ENCODE measurements around the gene PDE6B.
"Not testable (repeated sequence)": the region's sequence is repeated elsewhere in the genome, so short reads cannot be mapped to it uniquely, and the experiment has no call there.

The PDE6B gene

DNA sequence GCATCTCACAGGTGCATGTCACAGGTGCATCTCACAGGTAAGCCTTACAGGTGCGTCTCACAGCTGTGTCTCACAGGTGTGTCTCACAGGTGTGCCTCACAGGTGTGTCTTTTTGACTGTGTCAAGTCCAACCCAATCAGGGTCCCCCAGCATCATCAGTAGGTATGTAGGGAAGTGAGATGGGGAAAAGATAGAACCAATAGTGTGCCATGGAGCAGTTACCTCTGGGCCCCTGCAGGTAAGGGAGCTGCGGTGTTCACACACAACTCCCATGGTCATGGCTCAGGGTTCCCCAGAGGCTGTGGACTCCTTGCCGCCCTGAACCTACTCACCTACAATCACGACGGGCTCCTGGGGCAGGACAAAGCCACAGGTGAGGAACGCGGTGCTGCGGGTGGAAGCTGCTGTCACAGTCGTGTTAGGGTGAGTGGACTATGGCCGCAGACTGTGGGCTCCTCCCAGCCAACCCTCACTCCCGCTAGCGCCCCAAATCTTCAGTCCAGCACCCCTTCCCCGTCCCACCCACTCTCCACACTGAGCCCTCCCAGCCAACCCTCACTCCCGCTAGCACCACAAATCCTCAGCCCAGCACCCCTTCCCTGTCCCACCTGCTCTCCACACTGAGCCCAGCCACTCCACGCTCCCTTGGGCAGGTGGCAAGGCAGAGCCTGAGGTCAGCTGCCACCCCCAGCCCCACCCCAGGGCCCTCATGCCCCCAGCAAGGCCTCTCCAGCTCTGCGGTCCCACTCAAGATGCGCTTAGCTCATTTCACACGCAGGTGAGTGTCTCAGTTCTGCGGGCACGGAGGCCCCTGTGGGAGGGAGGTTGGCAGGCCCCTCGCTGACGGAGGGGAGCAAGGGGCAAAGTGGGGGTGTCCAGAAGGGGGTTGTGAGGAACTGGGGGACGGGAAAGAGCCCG is 2.1 kb upstream of the PDE6B start:
- DNase-seq = no peak

DNA sequence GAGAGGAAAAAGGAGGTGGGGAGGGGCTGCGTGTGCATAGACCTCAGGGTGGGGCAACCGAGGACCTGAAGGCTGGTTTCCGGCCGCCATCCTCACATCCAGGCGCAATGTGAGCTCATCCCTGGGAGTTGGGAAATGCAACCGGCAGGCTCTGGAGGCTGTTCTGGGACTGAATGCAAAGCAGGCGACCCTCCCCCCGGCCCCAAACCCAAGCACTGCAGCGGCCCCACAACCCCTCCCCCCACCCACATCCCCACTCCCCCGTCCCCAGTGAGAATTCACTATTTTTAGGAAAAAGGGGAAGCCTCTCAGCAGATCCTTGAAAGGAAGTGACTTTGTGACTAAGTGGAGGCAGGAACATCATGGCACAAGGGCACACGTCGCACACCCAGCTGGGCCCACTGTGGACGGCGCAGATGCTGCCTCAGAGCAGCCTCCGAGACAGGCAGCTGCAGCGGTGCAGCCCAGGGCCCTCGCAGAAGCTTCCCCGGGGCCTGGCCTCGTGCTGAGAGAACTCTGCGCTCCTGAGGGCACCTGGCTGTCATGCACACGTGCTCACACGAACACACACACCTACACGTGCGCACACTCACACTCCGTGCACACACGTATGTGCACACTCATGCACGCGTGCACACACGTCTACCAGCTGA is 1.3 kb upstream of the PDE6B start:
- DNase-seq = no peak

- no peak for DNase-seq
Observed at GRCh38 chr4:625631-626161, 323 bp downstream of the PDE6B start.

- DNase-seq = no peak
Observed at GRCh38 chr4:626201-627091, 1.1 kb downstream of the PDE6B start.

GRCh38 chr4:627347-628125 is 2.2 kb downstream of the PDE6B start:
- no peak for DNase-seq

DNA sequence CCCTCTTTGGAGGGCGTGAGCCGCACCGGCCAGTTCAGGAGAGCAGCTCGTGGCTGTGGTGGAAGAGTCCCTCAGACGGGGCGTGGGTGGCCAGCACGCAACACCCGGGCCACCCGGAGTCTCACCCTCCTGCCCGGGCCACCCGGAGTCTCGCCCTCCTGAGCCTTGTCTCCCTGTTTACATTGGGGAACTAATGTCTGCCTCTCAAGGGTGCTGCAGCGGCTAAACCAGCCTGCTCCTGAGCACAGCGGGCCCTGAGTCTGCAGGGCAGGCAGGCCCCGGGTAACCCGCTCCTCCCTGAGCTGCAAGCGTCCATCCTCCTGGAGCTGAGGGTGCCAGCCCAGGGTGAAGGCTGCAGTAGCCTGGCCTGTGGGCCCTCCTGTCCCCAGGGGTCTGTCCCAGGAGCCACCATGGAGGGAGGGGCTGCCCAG is 3.0 kb downstream of the PDE6B start:
- no peak for DNase-seq

DNA sequence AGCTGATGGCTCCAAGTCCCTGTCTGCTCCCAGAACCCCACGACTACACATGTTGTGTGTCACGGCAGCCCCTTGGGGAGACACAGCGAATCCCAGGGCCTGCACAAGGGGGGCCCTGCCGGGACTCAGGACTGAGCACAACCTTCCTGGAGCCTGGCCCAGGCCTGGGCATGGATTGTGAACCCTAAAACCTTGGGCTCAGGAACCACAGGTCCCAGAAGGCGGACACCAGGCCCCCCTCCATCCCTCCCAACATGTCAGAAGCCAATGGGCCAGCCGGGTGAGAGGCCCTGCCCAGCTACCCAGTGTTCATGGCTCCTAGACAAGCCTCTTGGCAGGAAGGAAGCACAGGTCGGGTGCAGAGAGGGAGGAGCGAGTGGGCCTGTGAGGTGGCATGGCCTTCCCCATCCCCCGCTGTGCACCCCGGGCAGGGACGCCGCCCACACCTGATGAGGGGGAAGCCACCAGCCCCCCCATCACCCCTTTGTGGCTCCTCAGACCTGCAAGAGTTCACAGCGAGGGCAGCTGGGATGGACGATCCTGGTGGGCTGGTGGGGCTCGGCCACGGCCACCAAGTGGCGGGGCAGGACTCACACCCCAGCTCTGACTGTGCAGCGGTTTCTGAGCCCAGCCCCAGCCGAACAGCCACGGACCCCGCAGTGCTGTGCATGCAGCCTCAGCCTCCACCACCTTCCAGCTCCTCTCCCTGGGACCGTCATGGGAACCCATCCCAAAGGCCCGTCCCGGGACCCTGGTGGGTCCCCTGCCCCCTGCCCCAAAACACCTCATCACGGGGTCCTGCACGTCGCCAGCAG is 3.7 kb downstream of the PDE6B start:
- DNase-seq = no peak

- no peak for DNase-seq
Observed at GRCh38 chr4:629636-629914, 4.2 kb downstream of the PDE6B start.

- no peak for DNase-seq
Observed at GRCh38 chr4:629915-630641, 4.7 kb downstream of the PDE6B start.

DNA sequence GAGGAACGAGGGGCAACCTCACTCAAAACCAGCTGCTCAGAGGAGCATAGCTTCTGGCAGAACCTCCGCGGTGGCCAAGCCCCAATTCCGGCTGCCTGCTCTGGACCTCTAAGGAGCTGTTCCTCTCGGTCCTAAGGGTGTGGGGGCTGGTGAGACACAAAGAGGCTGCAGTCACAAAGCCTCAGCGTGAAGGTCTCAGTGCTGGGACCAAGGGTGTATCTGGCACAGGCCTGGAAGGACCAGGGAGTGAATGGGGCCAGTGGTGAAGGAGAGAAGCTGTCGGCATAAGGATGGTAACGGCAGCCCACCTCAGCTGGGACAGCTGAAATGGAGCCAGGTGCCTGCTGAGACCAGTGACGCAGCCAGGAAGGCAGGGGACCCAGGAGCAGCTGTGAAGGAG is 5.3 kb downstream of the PDE6B start:
- no peak for DNase-seq

DNA sequence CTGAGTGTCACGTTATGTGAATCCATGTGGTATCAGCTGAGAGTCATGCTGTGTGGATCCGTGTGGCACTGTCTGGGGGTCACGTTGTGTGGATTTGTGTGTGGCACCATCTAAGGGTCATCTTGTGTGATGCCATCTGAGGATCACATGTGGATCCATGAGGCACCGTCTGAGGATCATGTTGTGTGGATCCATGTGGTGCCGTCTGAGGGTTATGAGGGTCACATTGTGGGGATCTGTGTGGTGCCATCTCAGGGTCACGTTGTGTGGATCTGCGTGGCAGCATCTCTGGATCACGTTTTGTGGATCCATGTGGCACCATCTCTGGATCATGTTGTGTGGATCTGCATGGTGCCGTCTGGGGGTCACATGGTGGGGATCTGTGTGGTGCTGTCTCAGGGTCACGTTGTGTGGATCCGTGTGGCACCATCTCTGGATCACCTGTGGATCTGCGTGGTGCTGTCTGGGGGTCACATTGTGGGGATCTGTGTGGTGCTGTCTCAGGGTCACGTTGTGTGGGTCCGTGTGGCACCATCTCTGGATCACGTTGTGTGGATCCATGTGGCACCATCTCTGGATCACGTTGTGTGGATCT is 6.9 kb downstream of the PDE6B start:
- DNase-seq = no peak

DNA sequence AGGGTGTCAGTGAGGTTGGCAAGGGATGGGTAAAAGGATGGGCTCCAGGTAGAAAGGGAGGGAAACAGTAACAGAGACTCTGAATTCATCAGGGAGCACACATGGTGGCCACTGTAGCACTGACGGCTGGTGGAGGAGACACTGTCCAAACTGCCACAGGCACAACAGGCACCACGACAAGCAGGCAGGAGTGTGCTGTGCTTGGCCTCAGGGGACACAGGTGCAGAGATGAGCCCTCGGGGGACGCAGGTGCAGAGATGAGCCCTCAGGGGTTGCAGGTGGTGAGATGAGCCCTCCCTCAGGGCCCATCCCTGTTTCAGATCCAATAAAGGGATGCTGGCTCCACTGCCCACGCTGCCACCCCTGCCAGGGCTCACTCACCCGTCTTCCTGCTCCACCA is 7.6 kb downstream of the PDE6B start:
- no peak for DNase-seq

- no peak for DNase-seq
Observed at GRCh38 chr4:633406-633805, 8.0 kb downstream of the PDE6B start.

- no peak for DNase-seq
Observed at GRCh38 chr4:633976-634598, 8.7 kb downstream of the PDE6B start.

GRCh38 chr4:634599-634985 is 9.2 kb downstream of the PDE6B start:
- no peak for DNase-seq

- not testable (repeated sequence) for DNase-seq
Observed at GRCh38 chr4:635066-635835, 9.9 kb downstream of the PDE6B start.

DNA sequence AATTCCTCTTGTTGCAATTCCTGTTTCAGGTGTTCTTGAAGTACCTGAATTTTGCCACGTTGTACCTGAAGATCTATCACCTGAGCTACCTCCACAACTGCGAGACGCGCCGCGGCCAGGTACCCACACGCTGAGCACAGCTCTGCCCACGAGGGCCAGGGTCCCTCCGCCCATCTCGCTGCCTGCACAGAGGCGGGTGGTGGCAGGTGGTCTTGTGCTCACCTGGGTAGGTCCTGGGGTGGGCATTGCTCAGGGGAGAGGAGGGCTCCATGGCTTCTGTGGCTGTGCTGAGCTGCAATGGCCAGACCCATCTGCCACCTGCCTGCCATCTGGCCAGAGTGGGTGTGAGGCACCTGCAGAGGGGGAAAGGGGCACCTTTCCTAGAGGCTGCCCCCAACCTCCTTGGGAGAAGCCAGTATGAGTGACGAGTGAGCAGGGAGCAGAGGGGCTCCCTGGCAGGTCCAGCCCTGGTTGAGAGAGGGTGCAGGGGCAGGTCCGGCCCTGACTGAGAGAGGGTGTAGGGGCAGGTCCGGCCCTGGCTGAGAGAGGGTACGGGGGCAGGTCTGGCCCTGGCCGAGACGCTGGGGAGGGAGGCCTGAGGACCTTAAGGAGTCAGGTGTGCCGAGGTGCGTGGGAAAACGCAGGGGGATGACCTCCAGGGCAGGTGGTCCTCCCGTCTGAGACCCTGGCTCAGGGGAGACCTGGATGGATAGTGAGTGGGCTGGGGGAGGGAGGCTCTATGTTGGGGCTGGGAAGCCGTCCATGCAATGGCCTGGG is 10.7 kb downstream of the PDE6B start:
- no peak for DNase-seq

DNA sequence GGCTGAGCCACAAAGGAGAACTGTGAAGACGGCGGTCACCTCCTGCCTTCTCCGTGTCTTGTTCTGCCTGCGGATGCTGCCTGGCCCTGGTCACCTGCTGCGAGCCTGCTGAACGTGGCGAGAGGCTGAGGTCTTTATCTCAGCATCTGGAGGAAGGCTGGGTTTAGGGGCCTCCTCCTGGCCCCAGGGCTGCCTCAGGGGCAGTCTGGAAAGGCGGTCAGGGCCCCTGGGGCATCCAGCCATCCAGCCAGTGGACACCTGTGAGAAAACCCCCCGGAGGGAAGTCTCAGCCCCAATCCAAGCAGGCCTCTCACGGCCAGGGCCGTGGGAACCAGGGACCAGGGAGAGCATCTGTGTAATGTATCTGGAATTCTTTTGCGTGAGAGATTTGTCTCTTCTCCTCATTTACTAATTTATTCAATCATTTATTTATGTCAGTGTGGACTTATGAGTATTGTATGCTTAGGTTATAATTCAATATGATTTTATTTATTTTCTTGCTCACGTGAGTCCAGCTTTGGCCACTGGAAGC is 11.3 kb downstream of the PDE6B start:
- no peak for DNase-seq
